H1 (cell line): ENCODE data around the gene LIPT2. TPM values are rescaled to one million over a fixed set of nuclear protein-coding genes. Genes with fewer than 3 reads are reported as not detected.

ENCODE experiments used
- ATF2 ChIP-seq: IDR thresholded peaks from 2 replicates; pipeline ENCODE4 v1.6.1; 2012; ENCODE audit warnings: low read length, inconsistent platforms
- CBX8 ChIP-seq: fragments of 300-800, 300-1000 bp; sonication (generic); IDR thresholded peaks from 2 replicates; pipeline ENCODE4 v1.7.1; 2016; ENCODE audit warnings: low read depth, low read length, borderline replicate concordance
- GABPA ChIP-seq: IDR thresholded peaks from 2 replicates; pipeline ENCODE4 v1.6.1; 2011; ENCODE audit warnings: mild to moderate bottlenecking, low read length, moderate library complexity, borderline replicate concordance; ENCODE audit not compliant: insufficient read depth
- POLR2A ChIP-seq, 2 experiments: IDR thresholded peaks; 1 replicate in 1 of 2; 2 replicates in 1 of 2; pipeline ENCODE4 v1.6.1; 2011; ENCODE audit warnings: low read depth in 2 of 2, low read length in 2 of 2, mild to moderate bottlenecking in 2 of 2; ENCODE audit errors: control extremely low read depth in 1 of 2
- RBBP5 ChIP-seq: IDR thresholded peaks from 2 replicates; pipeline ENCODE4 v1.7.1; 2012; ENCODE audit warnings: low read depth, mild to moderate bottlenecking, inconsistent platforms, low read length, moderate library complexity, borderline replicate concordance
- SP4 ChIP-seq: IDR thresholded peaks from 2 replicates; pipeline ENCODE4 v1.6.1; 2012; ENCODE audit warnings: low read length, inconsistent platforms
- polyA plus RNA-seq, 7 experiments: library from polyadenylated mRNA; depleted of rRNA in 3 of 7; stranded (reverse) in 5 of 7; unstranded in 2 of 7; fragments of >200 nt in 5 of 7; fragments of 200-250 nt in 2 of 7; gene quantifications; 1 replicate in 5 of 7; 2 replicates in 1 of 7; 4 replicates in 1 of 7; pipeline versions ENCODE4 v1.2.1 to v1.2.3, GENCODE V29; 2011 to 2013; ENCODE audit warnings: missing spikeins in 2 of 7, mixed read lengths in 2 of 7
- total RNA-seq: library from RNA; stranded (reverse); fragmentation: NEBNext Ultra II Directional; extraction: Animal tissue kit (Norgen Biotek cat#: 25700); gene quantifications from 2 replicates; pipeline ENCODE4 v1.2.1, GENCODE V29; 2021

LIPT2 gene
- total and polyA plus RNA-seq, 2 of the 8 experiments (the other 6 are each of a cell fraction or from before 2014, with no cell fraction given): 6.4 to 16.7 TPM

- no peak for TF ChIP-seq GABPA
- TF ChIP-seq CBX8: no peak
- TF ChIP-seq POLR2A (IDR thresholded peaks at IDR 0.05; ENCODE audit: control extremely low read depth in 1 of 2, low read depth in 2 of 2, low read length in 2 of 2): no peak
- TF ChIP-seq SP4: no peak
- TF ChIP-seq ATF2: no peak
- TF ChIP-seq RBBP5: no peak
These were observed 28.2 kb upstream of the LIPT2 start (continued) for GRCh38 chr11:74521666-74522252.
